Endothelial cell of umbilical vein (primary cell): Measurements from ENCODE around the gene CD37.

Experiments
- CTCF ChIP-seq, 2 donors: IDR thresholded peaks; 1 replicate in 1 of 2; 2 replicates in 1 of 2; pipeline ENCODE4 v1.5.1; 2011; ENCODE audit warnings: low read length in 2 of 2, mild to moderate bottlenecking in 2 of 2, moderate library complexity in 2 of 2, control low read depth in 1 of 2, inconsistent platforms in 1 of 2, low read depth in 1 of 2; ENCODE audit not compliant: insufficient read depth in 1 of 2; ENCODE audit errors: extremely low read depth in 1 of 2
- EZH2 ChIP-seq: IDR thresholded peaks from 2 replicates; pipeline ENCODE4 v1.6.1; 2012; ENCODE audit warnings: borderline replicate concordance, low read depth, mild to moderate bottlenecking, moderate library complexity, low read length, inconsistent platforms; ENCODE audit not compliant: severe bottlenecking
- FOS ChIP-seq: IDR thresholded peaks from 2 replicates; pipeline ENCODE4 v1.6.1; 2011; ENCODE audit warnings: mild to moderate bottlenecking, low read length, moderate library complexity, borderline replicate concordance; ENCODE audit not compliant: insufficient read depth
- MYC ChIP-seq: IDR thresholded peaks from one replicate; pipeline ENCODE4 v1.6.1; 2011; ENCODE audit warnings: mild to moderate bottlenecking, low read depth, low read length
- POLR2A ChIP-seq: IDR thresholded peaks from 2 replicates; pipeline ENCODE4 v1.6.1; 2012; ENCODE audit warnings: low read depth, mild to moderate bottlenecking, control low read depth, low read length
- POLR2AphosphoS5 ChIP-seq: IDR thresholded peaks from 2 replicates; pipeline ENCODE4 v1.6.1; 2012; ENCODE audit warnings: low read depth, mild to moderate bottlenecking, control low read depth, low read length, moderate library complexity; ENCODE audit not compliant: insufficient read depth

GRCh38 chr19:49356382-49356781 lies 21.2 kb downstream of the CD37 start:
- TF ChIP-seq MYC (no peak), CTCF (IDR thresholded peaks at IDR 0.05; ENCODE audit: extremely low read depth in 1 of 2, insufficient read depth in 1 of 2, low read depth in 1 of 2, low read length in 2 of 2) (no peak), POLR2A (no peak), EZH2 (no peak), POLR2AphosphoS5 (no peak), FOS (no peak)
